GM12872 (cell line): Measurements from ENCODE around the gene PARPBP.

ENCODE experiments used
- CTCF ChIP-seq: IDR thresholded peaks from 3 replicates; pipeline ENCODE4 v1.5.1; 2011; ENCODE audit warnings: low read depth, mild to moderate bottlenecking, low read length, moderate library complexity; ENCODE audit not compliant: insufficient read depth

Gene PARPBP

DNA sequence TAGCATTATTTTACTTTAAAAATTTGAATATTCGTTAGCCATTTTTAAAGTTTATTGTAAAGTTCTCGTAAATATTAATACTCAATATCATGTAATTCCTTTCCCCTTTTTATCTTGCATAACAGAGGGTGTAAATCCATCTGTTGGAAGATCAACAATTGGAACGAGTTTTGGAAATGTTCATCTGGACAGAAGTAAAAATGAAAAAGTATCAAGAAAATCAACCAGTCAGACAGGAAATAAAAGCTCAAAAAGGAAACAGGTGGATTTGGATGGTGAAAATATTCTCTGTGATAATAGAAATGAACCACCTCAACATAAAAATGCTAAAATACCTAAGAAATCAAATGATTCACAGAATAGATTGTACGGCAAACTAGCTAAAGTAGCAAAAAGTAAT, 75.8 kb downstream of the PARPBP start:
- TF ChIP-seq CTCF, result no peak

GRCh38 chr12:102197789-102198188, 77.8 kb downstream of the PARPBP start, which contains the start of gene PMCH:
Gene PMCH (minus strand): TSS chr12:102197833. CDS start chr12:102197770, 63 bp downstream.
- no peak for TF ChIP-seq CTCF

- no peak for TF ChIP-seq CTCF
These were observed 81.6 kb downstream of the PARPBP start for GRCh38 chr12:102201436-102202061.

- TF ChIP-seq CTCF, result no peak
These were observed 82.6 kb downstream of the PARPBP start for GRCh38 chr12:102202556-102202955.

GRCh38 chr12:102204025-102204424, 84.0 kb downstream of the PARPBP start:
- no peak for TF ChIP-seq CTCF

DNA sequence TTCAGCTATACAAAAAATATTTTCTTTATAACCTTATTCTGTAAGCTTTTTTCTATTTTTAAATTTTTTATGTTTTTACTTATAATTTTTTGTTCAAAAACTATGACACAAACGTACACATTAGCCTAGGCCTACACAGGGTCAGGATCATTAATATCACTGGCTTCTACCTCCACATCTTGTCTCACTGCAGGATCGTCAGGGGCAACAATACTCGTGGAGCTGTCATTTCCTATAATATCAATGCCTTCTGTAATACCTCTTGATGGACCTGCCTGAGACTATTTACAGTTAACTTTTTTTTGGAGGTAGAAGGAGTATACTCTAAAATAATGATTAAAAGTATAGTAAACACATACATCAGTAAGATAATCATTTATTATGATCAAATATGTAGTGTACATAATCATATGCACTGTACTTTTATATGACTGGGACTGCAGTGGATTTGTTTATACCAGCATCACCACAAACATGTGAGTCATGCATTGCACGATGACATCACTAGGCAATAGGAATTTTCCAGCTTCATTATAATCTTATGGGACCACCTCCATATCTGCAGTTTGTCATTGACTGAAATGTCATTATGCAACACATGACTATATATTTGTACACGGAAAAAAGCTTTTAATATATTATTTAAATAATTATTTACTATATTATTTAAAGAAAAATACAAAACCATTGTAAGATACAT, 96.2 kb downstream of the PARPBP start:
- no peak for TF ChIP-seq CTCF

DNA sequence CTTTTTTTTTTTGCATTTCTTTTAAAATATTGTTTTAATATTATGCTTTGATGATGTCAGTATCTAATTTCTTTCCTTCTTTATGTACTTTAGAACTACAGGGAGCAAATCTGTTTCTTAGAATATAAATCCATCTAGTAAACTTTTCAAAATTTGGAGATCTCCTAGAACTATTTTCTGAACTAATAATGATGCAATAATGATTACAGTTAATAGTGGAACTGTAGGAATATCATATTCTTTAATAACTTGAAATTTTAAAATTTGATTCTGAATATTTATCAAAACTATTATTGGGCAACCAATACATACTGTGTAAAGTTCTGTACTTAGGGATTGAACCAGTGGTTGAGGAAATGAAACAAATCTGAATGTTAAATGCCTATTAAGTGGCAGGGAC, 100.8 kb downstream of the PARPBP start:
- TF ChIP-seq CTCF, result no peak
